Pancreas (tissue), 10 donors: ENCODE measurements around the gene ZNF438. TPM values are rescaled to one million over a fixed set of nuclear protein-coding genes. Genes with fewer than 3 reads are reported as not detected.
"Not testable (repeated sequence)": the region's sequence is repeated elsewhere in the genome, so short reads cannot be mapped to it uniquely, and the experiment has no call there.

Experiments used
- ATAC-seq, 4 donors: fragments of 200-7000 bp; cut with Tn5 transposase; one replicate each; pipeline versions ENCODE4 v1.8.0 to v1.9.1; 2020; ENCODE audit warnings: mild to moderate bottlenecking in 4 of 4, moderate library complexity in 4 of 4
- DNase-seq, 6 donors: peaks; one replicate each; pipeline ENCODE4 v3.0.0-alpha.2; 2020
- FAIRE-seq: peaks from 2 replicates; lab custom pipeline; 2012; peaks lifted over from hg19 to GRCh38; lab: Jason Lieb, UNC
- H3K27ac ChIP-seq, 4 donors: fragments of 200-600 bp; sonication (generic); 1 replicate in 3 of 4; 2 replicates in 1 of 4; pipeline versions ENCODE4 v1.5.0 to v1.8.0; 2020
- H3K27me3 ChIP-seq, 4 donors: fragments of 200-600 bp; one replicate each; pipeline ENCODE4 v1.8.0; 2021
- H3K36me3 ChIP-seq, 3 donors: fragments of 200-600 bp; sonication (generic) in 1 of 3; one replicate each; pipeline versions ENCODE4 v1.5.0 to v1.8.0; 2020 to 2021
- H3K4me1 ChIP-seq, 3 donors: fragments of 200-600 bp; one replicate each; pipeline ENCODE4 v1.8.0; 2021
- H3K4me3 ChIP-seq, 4 donors: fragments of 200-600 bp; sonication (generic) in 2 of 4; one replicate each; pipeline versions ENCODE4 v1.5.0 to v1.8.0; 2020 to 2021
- H3K9me3 ChIP-seq, 4 donors: fragments of 200-600 bp; one replicate each; pipeline ENCODE4 v1.8.0; 2021
- CTCF ChIP-seq, 4 donors: fragments of 200-600 bp; sonication (generic) in 3 of 4; IDR thresholded peaks; one replicate each; pipeline versions ENCODE4 v1.5.0 to v1.8.0; 2021; ENCODE audit warnings: antibody characterized with exemption in 4 of 4
- WGBS, 2 donors: extraction: QIAGEN DNeasy Blood & Tissue Kit; methylation state at CpG; one replicate each; pipeline ENCODE4 v1.1.7; 2013; 5-methylcytosine and 5-hydroxymethylcytosine counted together
- intact Hi-C, 3 donors: fragments of 100-400 bp; cut with DNase I; formaldehyde crosslinking; loops; one replicate each; pipeline versions ENCODE4 v1.11.1 to v1.14.2; 2022
- polyA plus RNA-seq, 2 donors: library from polyadenylated mRNA; stranded (reverse); fragments of 200-250 nt; gene quantifications; one replicate each; pipeline ENCODE4 v1.2.3, GENCODE V29; 2013
- total RNA-seq, 6 donors: library from RNA; stranded (reverse); fragmentation: NEBNext Ultra II Directional in 4 of 6; extraction: Animal tissue kit (Norgen Biotek cat#: 25700) in 4 of 6; gene quantifications; one replicate each; pipeline versions ENCODE4 v1.2.1 to v1.2.4, GENCODE V29; 2021 to 2023
- donor health status: healthy with polysubstance abuse.
- donor health status: DM: no; HTN: no; CAD: no; lungs with moderate emphysema.
- donor health status: DM: no; HTN: no; CAD: no.
- donor health status: control.
- donor health status: control.
- donor health status: Bipolar disorder and iron deficiency.
- donor health status: DM: yes; HTN: yes; CAD: no.
- donor health status: DM: no; HTN: no; CAD: no.
- donor health status: DM: no; HTN: no; CAD: no.
- donor health status: DM: yes; HTN: yes; CAD: no.

The ZNF438 gene
- total and polyA plus RNA-seq, 8 donors, result 1.5 to 4.8 (median 2.5) TPM

GRCh38 chr10:30962522-30962921 lies 69.1 kb downstream of the ZNF438 start:
- FAIRE-seq (no peak), DNase-seq (no peak), ATAC-seq (no peak)
- no peaks in the 10 kb centered on the region for H3K36me3 ChIP-seq
- intact Hi-C loops, result no loop called here
- no peaks in the 10 kb centered on the region for H3K9me3 ChIP-seq
- no peak overlapping the region for H3K27ac ChIP-seq
- H3K27me3 ChIP-seq, result no peaks in the 10 kb centered on the region
- no peak overlapping the region for H3K4me3 ChIP-seq
- TF ChIP-seq CTCF (IDR thresholded peaks at IDR 0.05), result no peak
- 84 to 92% methylated on average over 4 of the region's 4 CpGs for WGBS, 2 donors
- H3K4me1 ChIP-seq, result no peaks in the 10 kb centered on the region

GRCh38 chr10:30959836-30960210 lies 71.8 kb downstream of the ZNF438 start:
- no peak for TF ChIP-seq CTCF (IDR thresholded peaks at IDR 0.05)
- H3K9me3 ChIP-seq, result no peaks in the 10 kb centered on the region
- no peaks in the 10 kb centered on the region for H3K27me3 ChIP-seq
- no peak for FAIRE-seq
- no peaks in the 10 kb centered on the region for H3K36me3 ChIP-seq
- no peak for DNase-seq
- intact Hi-C loops, result no loop called here
- no peaks in the 10 kb centered on the region for H3K4me1 ChIP-seq
- H3K4me3 ChIP-seq, result no peak overlapping the region
- no peak for ATAC-seq
- H3K27ac ChIP-seq, result no peak overlapping the region

- H3K4me3 ChIP-seq, H3K27me3 ChIP-seq, H3K36me3 ChIP-seq, H3K9me3 ChIP-seq, FAIRE-seq, intact Hi-C loops, H3K4me1 ChIP-seq, H3K27ac ChIP-seq, DNase-seq, ATAC-seq: not testable (repeated sequence)
- WGBS, 2 donors, result 93 to 94% methylated on average over 2 to 3 of the region's 4 CpGs
These were observed 82.4 kb downstream of the ZNF438 start for GRCh38 chr10:30949218-30949617.

- 80 to 82% methylated on average over 4 of the region's 4 CpGs for WGBS, 2 donors
- Histone ChIP-seq H3K4me3 (no peak overlapping the region), H3K27me3 (no peaks in the 10 kb centered on the region), H3K9me3 (no peaks in the 10 kb centered on the region), H3K4me1 (no peaks in the 10 kb centered on the region), H3K27ac (no peak overlapping the region), H3K36me3 (no peaks in the 10 kb centered on the region)
- intact Hi-C loops, result no loop called here
- ATAC-seq (no peak), FAIRE-seq (no peak), DNase-seq (no peak)
- TF ChIP-seq CTCF (IDR thresholded peaks at IDR 0.05), result no peak
These were observed 87.7 kb downstream of the ZNF438 start for GRCh38 chr10:30944005-30944404.

- no peaks in the 10 kb centered on the region for H3K9me3 ChIP-seq
- TF ChIP-seq CTCF (IDR thresholded peaks at IDR 0.05), result no peak
These were observed 88.2 kb downstream of the ZNF438 start for GRCh38 chr10:30943451-30943850.

DNA sequence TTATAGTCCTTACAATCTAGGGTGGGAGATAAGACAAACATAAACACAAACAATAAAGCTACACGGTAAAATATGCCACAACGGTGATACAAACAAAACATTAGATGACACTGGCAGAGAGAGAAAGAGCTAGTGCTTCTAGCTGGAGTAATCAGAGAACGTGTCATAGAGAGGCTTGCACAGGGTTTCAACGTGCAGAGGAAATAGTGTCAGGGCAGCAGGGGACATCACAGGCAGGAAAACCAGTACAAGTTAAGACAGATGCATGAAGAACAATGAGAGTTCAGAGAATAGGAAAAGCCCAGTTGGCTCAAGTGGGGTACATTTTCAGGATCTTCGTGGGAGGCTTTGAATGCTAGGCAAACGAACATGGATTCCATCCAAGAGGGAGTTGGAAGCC lies 91.4 kb downstream of the ZNF438 start:
- Histone ChIP-seq H3K4me3 (no peak overlapping the region), H3K9me3 (no peaks in the 10 kb centered on the region), H3K27me3 (no peaks in the 10 kb centered on the region), H3K36me3 (no peaks in the 10 kb centered on the region), H3K4me1 (no peaks in the 10 kb centered on the region), H3K27ac (no peak overlapping the region)
- 83 to 84% methylated on average over 6 of the region's 6 CpGs for WGBS, 2 donors
- no peak for TF ChIP-seq CTCF (IDR thresholded peaks at IDR 0.05)
- intact Hi-C loops, result no loop called here
- no peak for FAIRE-seq
- no peak for DNase-seq
- ATAC-seq, result no peak

More at GRCh38 chr10:30943451-30943850, 88.2 kb downstream of the ZNF438 start:
- ATAC-seq (no peak), FAIRE-seq (no peak), DNase-seq (no peak)
- Histone ChIP-seq H3K4me3 (no peak overlapping the region), H3K27me3 (no peaks in the 10 kb centered on the region), H3K27ac (no peak overlapping the region), H3K36me3 (no peaks in the 10 kb centered on the region), H3K4me1 (no peaks in the 10 kb centered on the region)
- intact Hi-C loops, result no loop called here
